ENCODE data around the gene USP25. TPM values are rescaled to one million over a fixed set of nuclear protein-coding genes. Genes with fewer than 3 reads are reported as not detected.

Gene USP25
- total RNA-seq, 1 donor from 2014 or later: 29.0 TPM

GRCh38 chr21:15755125-15755524 lies 25.3 kb downstream of the USP25 start:
- peaks cover 14% of the 10 kb centered on the region for H3K9me3 Mint-ChIP-seq
- H3K4me3 Mint-ChIP-seq: no peak overlapping the region
- H3K4me1 Mint-ChIP-seq: peaks cover 36% of the 10 kb centered on the region
- H3K27ac Mint-ChIP-seq: no peak overlapping the region
- DNase-seq: no peak
- intact Hi-C loops (cut with micrococcal nuclease): no loop called here
- H3K27me3 Mint-ChIP-seq: no peaks in the 10 kb centered on the region
- peaks cover 23% of the 10 kb centered on the region for H3K36me3 Mint-ChIP-seq (ENCODE audit: low read depth)

- DNase-seq: no peak
- intact Hi-C loops (cut with micrococcal nuclease): no loop called here
- Mint-ChIP-seq H3K9me3 (peaks cover 15% of the 10 kb centered on the region), H3K36me3 (ENCODE audit: low read depth) (peaks cover 44% of the 10 kb centered on the region), H3K4me1 (peaks cover 33% of the 10 kb centered on the region), H3K27ac (no peak overlapping the region), H3K4me3 (no peak overlapping the region), H3K27me3 (no peaks in the 10 kb centered on the region)
Measured at GRCh38 chr21:15759469-15759868, 29.7 kb downstream of the USP25 start.

GRCh38 chr21:15761507-15762100 lies 31.8 kb downstream of the USP25 start:
- peaks cover 15% of the 10 kb centered on the region for H3K9me3 Mint-ChIP-seq
- H3K27ac Mint-ChIP-seq: no peak overlapping the region
- H3K27me3 Mint-ChIP-seq: no peaks in the 10 kb centered on the region
- intact Hi-C loops (cut with micrococcal nuclease): no loop called here
- H3K36me3 Mint-ChIP-seq (ENCODE audit: low read depth): peaks cover 47% of the 10 kb centered on the region
- H3K4me1 Mint-ChIP-seq: peaks cover 25% of the 10 kb centered on the region
- H3K4me3 Mint-ChIP-seq: no peak overlapping the region
- DNase-seq: no peak

GRCh38 chr21:15763359-15763758 lies 33.6 kb downstream of the USP25 start:
- Mint-ChIP-seq H3K4me3 (no peak overlapping the region), H3K4me1 (peaks cover 22% of the 10 kb centered on the region), H3K27me3 (no peaks in the 10 kb centered on the region), H3K27ac (no peak overlapping the region), H3K36me3 (ENCODE audit: low read depth) (peaks cover 43% of the 10 kb centered on the region), H3K9me3 (peaks cover 4% of the 10 kb centered on the region)
- intact Hi-C loops (cut with micrococcal nuclease): no loop called here
- DNase-seq: no peak

- Mint-ChIP-seq H3K36me3 (ENCODE audit: low read depth) (peaks cover 50% of the 10 kb centered on the region), H3K27ac (no peak overlapping the region), H3K4me1 (peaks cover 24% of the 10 kb centered on the region), H3K4me3 (no peak overlapping the region), H3K27me3 (no peaks in the 10 kb centered on the region), H3K9me3 (peaks cover 3% of the 10 kb centered on the region)
- no peak for DNase-seq
- intact Hi-C loops (cut with micrococcal nuclease): loop anchor here (5.0 kb wide), 1 partner anchor 33 kb away; no protein-coding TSS in a partner anchor
Measured at GRCh38 chr21:15764878-15765277, 35.1 kb downstream of the USP25 start.

GRCh38 chr21:15766952-15767603 lies 37.3 kb downstream of the USP25 start:
- intact Hi-C loops (cut with micrococcal nuclease): loop anchor here (5.0 kb wide), 1 partner anchor 35 kb away; no protein-coding TSS in a partner anchor
- peaks cover 23% of the 10 kb centered on the region for H3K4me1 Mint-ChIP-seq

GRCh38 chr21:15768045-15768601 lies 38.3 kb downstream of the USP25 start:
- H3K27ac Mint-ChIP-seq: no peak overlapping the region
- H3K27me3 Mint-ChIP-seq: no peaks in the 10 kb centered on the region
- H3K36me3 Mint-ChIP-seq (ENCODE audit: low read depth): peaks cover 48% of the 10 kb centered on the region

More at GRCh38 chr21:15766952-15767603, 37.3 kb downstream of the USP25 start:
- Mint-ChIP-seq H3K4me3 (no peak overlapping the region), H3K9me3 (no peaks in the 10 kb centered on the region), H3K36me3 (ENCODE audit: low read depth) (peaks cover 51% of the 10 kb centered on the region), H3K27me3 (no peaks in the 10 kb centered on the region), H3K27ac (no peak overlapping the region)
- DNase-seq: no peak

GRCh38 chr21:15768853-15769252 lies 39.1 kb downstream of the USP25 start:
- intact Hi-C loops (cut with micrococcal nuclease): loop anchor here (5.0 kb wide), 1 partner anchor 37 kb away; no protein-coding TSS in a partner anchor
- H3K4me1 Mint-ChIP-seq: peaks cover 17% of the 10 kb centered on the region
- no peak overlapping the region for H3K4me3 Mint-ChIP-seq
- DNase-seq: no peak
- H3K9me3 Mint-ChIP-seq: no peaks in the 10 kb centered on the region
- H3K27me3 Mint-ChIP-seq: no peaks in the 10 kb centered on the region
- no peak overlapping the region for H3K27ac Mint-ChIP-seq
- H3K36me3 Mint-ChIP-seq (ENCODE audit: low read depth): peaks cover 45% of the 10 kb centered on the region

More at GRCh38 chr21:15768045-15768601, 38.3 kb downstream of the USP25 start:
- Mint-ChIP-seq H3K9me3 (no peaks in the 10 kb centered on the region), H3K4me1 (peaks cover 19% of the 10 kb centered on the region), H3K4me3 (no peak overlapping the region)
- no peak for DNase-seq
- intact Hi-C loops (cut with micrococcal nuclease): loop anchor here (5.0 kb wide), 1 partner anchor 36 kb away; no protein-coding TSS in a partner anchor

- H3K4me3 Mint-ChIP-seq: no peak overlapping the region
- intact Hi-C loops (cut with micrococcal nuclease): no loop called here
- no peak overlapping the region for H3K27ac Mint-ChIP-seq
- H3K27me3 Mint-ChIP-seq: no peaks in the 10 kb centered on the region
- no peak for DNase-seq
- peaks cover 41% of the 10 kb centered on the region for H3K36me3 Mint-ChIP-seq (ENCODE audit: low read depth)
- peaks cover 19% of the 10 kb centered on the region for H3K4me1 Mint-ChIP-seq
- H3K9me3 Mint-ChIP-seq: no peaks in the 10 kb centered on the region
Measured at GRCh38 chr21:15771311-15771710, 41.5 kb downstream of the USP25 start.

- Mint-ChIP-seq H3K4me1 (peaks cover 19% of the 10 kb centered on the region), H3K27me3 (no peaks in the 10 kb centered on the region), H3K4me3 (no peak overlapping the region), H3K9me3 (no peaks in the 10 kb centered on the region), H3K27ac (no peak overlapping the region), H3K36me3 (ENCODE audit: low read depth) (peaks cover 32% of the 10 kb centered on the region)
- intact Hi-C loops (cut with micrococcal nuclease): no loop called here
- DNase-seq: no peak
Measured at GRCh38 chr21:15772654-15773053, 42.9 kb downstream of the USP25 start.

GRCh38 chr21:15774590-15774989 lies 44.8 kb downstream of the USP25 start:
- Mint-ChIP-seq H3K4me3 (no peak overlapping the region), H3K27ac (no peak overlapping the region), H3K36me3 (ENCODE audit: low read depth) (peaks cover 22% of the 10 kb centered on the region), H3K4me1 (peaks cover 14% of the 10 kb centered on the region), H3K27me3 (no peaks in the 10 kb centered on the region), H3K9me3 (no peaks in the 10 kb centered on the region)
- intact Hi-C loops (cut with micrococcal nuclease): no loop called here
- DNase-seq: no peak

- Mint-ChIP-seq H3K4me3 (no peak overlapping the region), H3K27me3 (no peaks in the 10 kb centered on the region), H3K4me1 (peaks cover 12% of the 10 kb centered on the region), H3K9me3 (no peaks in the 10 kb centered on the region), H3K36me3 (ENCODE audit: low read depth) (peaks cover 20% of the 10 kb centered on the region), H3K27ac (no peak overlapping the region)
- intact Hi-C loops (cut with micrococcal nuclease): no loop called here
- no peak for DNase-seq
Measured at GRCh38 chr21:15775291-15775690, 45.5 kb downstream of the USP25 start.

- peaks cover 12% of the 10 kb centered on the region for H3K4me1 Mint-ChIP-seq
- H3K36me3 Mint-ChIP-seq (ENCODE audit: low read depth): peaks cover 23% of the 10 kb centered on the region
- no peak for DNase-seq
- peaks cover 6% of the 10 kb centered on the region for H3K9me3 Mint-ChIP-seq
- intact Hi-C loops (cut with micrococcal nuclease): no loop called here
- H3K27ac Mint-ChIP-seq: no peak overlapping the region
- no peaks in the 10 kb centered on the region for H3K27me3 Mint-ChIP-seq
- H3K4me3 Mint-ChIP-seq: no peak overlapping the region
Measured at GRCh38 chr21:15775981-15776380, 46.2 kb downstream of the USP25 start.

GRCh38 chr21:15776818-15777217 lies 47.0 kb downstream of the USP25 start:
- intact Hi-C loops (cut with micrococcal nuclease): no loop called here
- no peak for DNase-seq
- H3K36me3 Mint-ChIP-seq (ENCODE audit: low read depth): peaks cover 25% of the 10 kb centered on the region
- H3K27me3 Mint-ChIP-seq: no peaks in the 10 kb centered on the region
- H3K4me1 Mint-ChIP-seq: peaks cover 10% of the 10 kb centered on the region
- H3K4me3 Mint-ChIP-seq: no peak overlapping the region
- no peak overlapping the region for H3K27ac Mint-ChIP-seq
- H3K9me3 Mint-ChIP-seq: peaks cover 6% of the 10 kb centered on the region

All from activated CD4-positive, alpha-beta T cell treated with anti-CD3 and anti-CD28 coated beads, Interleukin-2, amount 10 ng/mL, durations not matched to agents 24 days and 14 days (primary cell).